GM23338 (cell line): ENCODE results near the gene R3HDM4. TPM values are rescaled to one million over a fixed set of nuclear protein-coding genes. Genes with fewer than 3 reads are reported as not detected.

Experiments used
- ATAC-seq: fragments of 200-7000 bp; cut with Tn5 transposase; 3 replicates; pipeline ENCODE4 v1.9.1; 2020
- DNase-seq: peaks from one replicate; pipeline ENCODE4 v3.0.0-alpha.2; 2015; ENCODE audit warnings: low spot score
- H2AFZ ChIP-seq: fragments of 200-600 bp; sonication (generic); 2 replicates; pipeline ENCODE4 v1.8.0; 2016; ENCODE audit warnings: antibody characterized with exemption, mild to moderate bottlenecking, moderate library complexity
- H3F3A ChIP-seq: fragments of 200-600 bp; sonication (generic); replicated peaks from 2 replicates; pipeline ENCODE4 v1.8.0; 2017; ENCODE audit warnings: antibody characterized with exemption, mixed run types, low read depth
- H3K27ac ChIP-seq: fragments of 200-600 bp; sonication (generic); 2 replicates; pipeline ENCODE4 v1.6.1; 2016; ENCODE audit warnings: low read depth
- H3K27me3 ChIP-seq: fragments of 200-600 bp; sonication (generic); 2 replicates; pipeline ENCODE4 v1.8.0; 2016; ENCODE audit warnings: mild to moderate bottlenecking, mixed run types, moderate library complexity; ENCODE audit not compliant: insufficient read depth
- H3K36me3 ChIP-seq: fragments of 200-600 bp; sonication (generic); 2 replicates; pipeline ENCODE4 v1.8.0; 2016; ENCODE audit warnings: mild to moderate bottlenecking; ENCODE audit not compliant: insufficient read depth
- H3K4me1 ChIP-seq: fragments of 200-600 bp; sonication (generic); 2 replicates; pipeline ENCODE4 v1.8.0; 2016; ENCODE audit warnings: mild to moderate bottlenecking, moderate library complexity; ENCODE audit not compliant: insufficient read depth
- H3K4me2 ChIP-seq: fragments of 200-600 bp; sonication (generic); 2 replicates; pipeline ENCODE4 v1.7.1; 2017; ENCODE audit warnings: mixed run types
- H3K4me3 ChIP-seq: fragments of 200-600 bp; sonication (generic); 2 replicates; pipeline ENCODE4 v1.6.1; 2016; ENCODE audit warnings: mixed run types
- H3K79me2 ChIP-seq: fragments of 200-600 bp; sonication (generic); replicated peaks from 2 replicates; pipeline ENCODE4 v1.8.0; 2017; ENCODE audit warnings: mild to moderate bottlenecking; ENCODE audit not compliant: insufficient read depth
- H3K9me2 ChIP-seq: fragments of 200-600 bp; sonication (generic); 2 replicates; pipeline ENCODE4 v1.8.0; 2017; ENCODE audit not compliant: insufficient read depth
- H4K20me1 ChIP-seq: fragments of 200-600 bp; sonication (generic); replicated peaks from 2 replicates; pipeline ENCODE4 v1.8.0; 2017; ENCODE audit warnings: mild to moderate bottlenecking; ENCODE audit not compliant: insufficient read depth
- H3K27ac Mint-ChIP-seq: 2 replicates; pipeline ENCODE4 v1.8.0; 2020; ENCODE audit warnings: inconsistent platforms, mild to moderate bottlenecking, moderate library complexity, mixed read lengths
- H3K27me3 Mint-ChIP-seq: 3 replicates; pipeline ENCODE4 v1.8.0; 2022; ENCODE audit warnings: low read depth, mild to moderate bottlenecking, moderate library complexity, mixed read lengths, inconsistent platforms; ENCODE audit not compliant: insufficient read depth, poor library complexity
- H3K36me3 Mint-ChIP-seq: 3 replicates; pipeline ENCODE4 v1.8.0; 2021; ENCODE audit warnings: low read depth, mild to moderate bottlenecking, inconsistent platforms, moderate library complexity, mixed read lengths
- H3K4me1 Mint-ChIP-seq: 3 replicates; pipeline ENCODE4 v1.8.0; 2020; ENCODE audit warnings: mild to moderate bottlenecking, inconsistent platforms, mixed read lengths
- H3K4me3 Mint-ChIP-seq: 3 replicates; pipeline ENCODE4 v1.8.0; 2021; ENCODE audit warnings: moderate library complexity, mild to moderate bottlenecking, inconsistent platforms, mixed read lengths
- H3K9me3 Mint-ChIP-seq: 3 replicates; pipeline ENCODE4 v1.8.0; 2020; ENCODE audit warnings: moderate library complexity, mild to moderate bottlenecking, inconsistent platforms, mixed read lengths
- POLR2AphosphoS5 ChIP-seq: IDR thresholded peaks from 2 replicates; pipeline ENCODE4 v1.6.1; 2016; ENCODE audit warnings: antibody characterized with exemption, low read depth
- ZNF462 ChIP-seq: fragments of 250-450 bp; sonication (Bioruptor Pico); IDR thresholded peaks from 2 replicates; pipeline ENCODE4 v1.5.0; 2020; ENCODE audit warnings: mild to moderate bottlenecking, moderate library complexity
- polyA plus RNA-seq: library from polyadenylated mRNA; unstranded; fragments of >200 nt; fragmentation: Nextera tagmentation; extraction: Ambion mirVana; gene quantifications from 2 replicates; pipeline ENCODE4 v1.2.1, GENCODE V29; 2016
- total RNA-seq: library from RNA; depleted of rRNA; stranded (reverse); fragments of >200 nt; shearing (Covaris generic); gene quantifications from 2 replicates; pipeline ENCODE4 v1.2.3, GENCODE V29; 2014

The R3HDM4 gene
- total and polyA plus RNA-seq, 2 experiments from 2014 or later: 76.5 to 87.1 TPM

GRCh38 chr19:858284-858683, 54.7 kb downstream of the R3HDM4 start:
- Mint-ChIP-seq H3K4me1 (no peaks in the 10 kb centered on the region), H3K36me3 (no peaks in the 10 kb centered on the region)
- ATAC-seq: no peak

GRCh38 chr19:855566-856120, 57.4 kb downstream of the R3HDM4 start:
- TF ChIP-seq ZNF462 (CRISPR knock-in tag): no peak
- no peak for DNase-seq
- H3K9me3 Mint-ChIP-seq: no peaks in the 10 kb centered on the region; the same call in 2 of the 3 replicates

More at GRCh38 chr19:858284-858683, 54.7 kb downstream of the R3HDM4 start:
- H3K9me3 Mint-ChIP-seq: no peaks in the 10 kb centered on the region; the same call in 2 of the 3 replicates
- Histone ChIP-seq H3K4me3 (no peak overlapping the region), H2AFZ (no peak overlapping the region), H3K27ac (no peak overlapping the region), H3K9me2 (no peaks in the 10 kb centered on the region), H3K4me1 (no peaks in the 10 kb centered on the region), H3K79me2 (no peaks in the 10 kb centered on the region), H3F3A (peaks cover 15% of the 10 kb centered on the region), H4K20me1 (no peaks in the 10 kb centered on the region), H3K27me3 (peaks cover 27% of the 10 kb centered on the region), H3K4me2 (no peak overlapping the region), H3K36me3 (no peaks in the 10 kb centered on the region)
- peaks cover 24% of the 10 kb centered on the region for H3K27me3 Mint-ChIP-seq
- TF ChIP-seq POLR2AphosphoS5: no peak
- H3K4me3 Mint-ChIP-seq: no peak overlapping the region
- no peak for DNase-seq
- no peak overlapping the region for H3K27ac Mint-ChIP-seq

More at GRCh38 chr19:855566-856120, 57.4 kb downstream of the R3HDM4 start:
- peaks cover 15% of the 10 kb centered on the region; the same call in 1 of the 2 replicates for H3F3A ChIP-seq
- no peaks in the 10 kb centered on the region; the same call in 1 of the 2 replicates for H4K20me1 ChIP-seq
- H3K36me3 Mint-ChIP-seq: no peaks in the 10 kb centered on the region
- no peaks in the 10 kb centered on the region for H3K9me2 ChIP-seq
- no peaks in the 10 kb centered on the region for H3K4me1 Mint-ChIP-seq
- no peak overlapping the region for H3K27ac Mint-ChIP-seq
- no peaks in the 10 kb centered on the region for H3K36me3 ChIP-seq
- no peak overlapping the region for H3K4me2 ChIP-seq
- H3K27me3 Mint-ChIP-seq: peaks cover 13% of the 10 kb centered on the region
- no peaks in the 10 kb centered on the region for H3K79me2 ChIP-seq
- ATAC-seq: no peak
- no peak overlapping the region for H3K4me3 Mint-ChIP-seq
- no peak overlapping the region for H2AFZ ChIP-seq
- peaks cover 21% of the 10 kb centered on the region for H3K27me3 ChIP-seq
- no peak overlapping the region for H3K27ac ChIP-seq
- no peak overlapping the region for H3K4me3 ChIP-seq
- H3K4me1 ChIP-seq: no peaks in the 10 kb centered on the region
